ES-I3 (cell line): ENCODE measurements around the gene CAB39.

Source experiments
- H3K36me3 ChIP-seq: 2 replicates; pipeline ENCODE4 v1.6.1; 2013; ENCODE audit warnings: mild to moderate bottlenecking, low read length, control low read depth, moderate library complexity; ENCODE audit not compliant: insufficient read depth
- H3K4me1 ChIP-seq: 2 replicates; pipeline ENCODE4 v1.6.1; 2013; ENCODE audit warnings: mild to moderate bottlenecking, control low read depth, low read length; ENCODE audit not compliant: insufficient read depth
- H3K9ac ChIP-seq: 2 replicates; pipeline ENCODE4 v1.6.1; 2013; ENCODE audit warnings: low read depth, mild to moderate bottlenecking, low read length, moderate library complexity
- H3K9me3 ChIP-seq: 2 replicates; pipeline ENCODE4 v1.6.1; 2013; ENCODE audit warnings: mild to moderate bottlenecking, low read length, moderate library complexity; ENCODE audit not compliant: control insufficient read depth, insufficient read depth

CAB39 gene

GRCh38 chr2:230762317-230762896 lies 49.8 kb downstream of the CAB39 start:
- peaks cover 21% of the 10 kb centered on the region for H3K4me1 ChIP-seq
- no peaks in the 10 kb centered on the region for H3K9me3 ChIP-seq
- H3K9ac ChIP-seq, result no peak overlapping the region
- peaks cover 3% of the 10 kb centered on the region; the same call in 1 of the 2 replicates for H3K36me3 ChIP-seq

- no peaks in the 10 kb centered on the region for H3K9me3 ChIP-seq
- H3K36me3 ChIP-seq, result peaks cover 3% of the 10 kb centered on the region; the same call in 1 of the 2 replicates
- H3K4me1 ChIP-seq, result peaks cover 13% of the 10 kb centered on the region
- no peak overlapping the region for H3K9ac ChIP-seq
Measured at GRCh38 chr2:230764346-230764745, 51.7 kb downstream of the CAB39 start.

GRCh38 chr2:230765611-230766300 lies 53.1 kb downstream of the CAB39 start:
- Histone ChIP-seq H3K9me3 (no peaks in the 10 kb centered on the region), H3K4me1 (peaks cover 8% of the 10 kb centered on the region), H3K36me3 (peaks cover 3% of the 10 kb centered on the region; the same call in 1 of the 2 replicates), H3K9ac (no peak overlapping the region)

GRCh38 chr2:230767862-230768388 lies 55.3 kb downstream of the CAB39 start:
- Histone ChIP-seq H3K9ac (no peak overlapping the region), H3K36me3 (peaks cover 3% of the 10 kb centered on the region; the same call in 1 of the 2 replicates), H3K9me3 (peaks cover 3% of the 10 kb centered on the region; the same call in 1 of the 2 replicates), H3K4me1 (peaks cover 8% of the 10 kb centered on the region)

- no peak overlapping the region for H3K9ac ChIP-seq
Measured at GRCh38 chr2:230770804-230771203, 58.2 kb downstream of the CAB39 start.

GRCh38 chr2:230772156-230772555 lies 59.5 kb downstream of the CAB39 start:
- Histone ChIP-seq H3K36me3 (peaks cover 2% of the 10 kb centered on the region; the same call in 1 of the 2 replicates), H3K9ac (no peak overlapping the region), H3K9me3 (peaks cover 3% of the 10 kb centered on the region; the same call in 1 of the 2 replicates), H3K4me1 (no peaks in the 10 kb centered on the region)

More at GRCh38 chr2:230770804-230771203, 58.2 kb downstream of the CAB39 start:
- Histone ChIP-seq H3K4me1 (peaks cover under 1% of the 10 kb centered on the region; the same call in 1 of the 2 replicates), H3K9me3 (peaks cover 3% of the 10 kb centered on the region; the same call in 1 of the 2 replicates), H3K36me3 (peaks cover 2% of the 10 kb centered on the region; the same call in 1 of the 2 replicates)

- no peak overlapping the region for H3K9ac ChIP-seq
- H3K4me1 ChIP-seq, result no peaks in the 10 kb centered on the region
- peaks cover 3% of the 10 kb centered on the region; the same call in 1 of the 2 replicates for H3K9me3 ChIP-seq
- peaks cover 2% of the 10 kb centered on the region; the same call in 1 of the 2 replicates for H3K36me3 ChIP-seq
Measured at GRCh38 chr2:230773039-230773773, 60.6 kb downstream of the CAB39 start.

- Histone ChIP-seq H3K9me3 (peaks cover 3% of the 10 kb centered on the region; the same call in 1 of the 2 replicates), H3K36me3 (peaks cover 2% of the 10 kb centered on the region; the same call in 1 of the 2 replicates), H3K4me1 (no peaks in the 10 kb centered on the region), H3K9ac (no peak overlapping the region)
Measured at GRCh38 chr2:230774348-230774951, 61.8 kb downstream of the CAB39 start.

GRCh38 chr2:230775737-230776136 lies 63.1 kb downstream of the CAB39 start:
- Histone ChIP-seq H3K9me3 (peaks cover 3% of the 10 kb centered on the region; the same call in 1 of the 2 replicates), H3K4me1 (no peaks in the 10 kb centered on the region), H3K9ac (no peak overlapping the region), H3K36me3 (peaks cover 2% of the 10 kb centered on the region; the same call in 1 of the 2 replicates)

- H3K36me3 ChIP-seq, result peaks cover 2% of the 10 kb centered on the region; the same call in 1 of the 2 replicates
- H3K4me1 ChIP-seq, result no peaks in the 10 kb centered on the region
- H3K9me3 ChIP-seq, result no peaks in the 10 kb centered on the region
- no peak overlapping the region for H3K9ac ChIP-seq
Measured at GRCh38 chr2:230777721-230778120, 65.1 kb downstream of the CAB39 start.

- Histone ChIP-seq H3K36me3 (peaks cover 2% of the 10 kb centered on the region; the same call in 1 of the 2 replicates), H3K9me3 (no peaks in the 10 kb centered on the region), H3K4me1 (no peaks in the 10 kb centered on the region), H3K9ac (no peak overlapping the region)
Measured at GRCh38 chr2:230778350-230779063, 65.9 kb downstream of the CAB39 start.

GRCh38 chr2:230779126-230779525 lies 66.5 kb downstream of the CAB39 start:
- H3K9ac ChIP-seq, result no peak overlapping the region
- peaks cover 6% of the 10 kb centered on the region for H3K9me3 ChIP-seq
- H3K4me1 ChIP-seq, result no peaks in the 10 kb centered on the region
- peaks cover 7% of the 10 kb centered on the region for H3K36me3 ChIP-seq

- Histone ChIP-seq H3K4me1 (no peaks in the 10 kb centered on the region), H3K9ac (no peak overlapping the region), H3K36me3 (peaks cover 6% of the 10 kb centered on the region), H3K9me3 (peaks cover 8% of the 10 kb centered on the region)
Measured at GRCh38 chr2:230779607-230780006, 67.0 kb downstream of the CAB39 start.
